AG04450 (cell line): ENCODE measurements around the gene BORCS6. TPM values are rescaled to one million over a fixed set of nuclear protein-coding genes. Genes with fewer than 3 reads are reported as not detected.

Experiments used
- CTCF ChIA-PET: fragments of 300-600, 350-600 bp; formaldehyde crosslinking; extraction: SDS; loops from one replicate; lab custom pipeline; 2022; ENCODE audit warnings: antibody characterized with exemption, inconsistent platforms; lab: Charles Lee
- POLR2A ChIA-PET: fragments of 350-600 bp; formaldehyde crosslinking; extraction: SDS; loops from one replicate; lab custom pipeline; 2021; ENCODE audit warnings: antibody characterized with exemption, inconsistent platforms; lab: Yijun Ruan, JAX
- DNase-seq: peaks from one replicate; pipeline ENCODE4 v3.0.0-alpha.2; 2011; ENCODE audit warnings: low read depth, low spot score
- H3K27ac ChIP-seq: one replicate; pipeline ENCODE4 v1.5.1; 2012; ENCODE audit warnings: low read depth, low read length, control low read depth
- H3K27me3 ChIP-seq: one replicate; pipeline ENCODE4 v1.6.0; 2012; ENCODE audit warnings: low read length; ENCODE audit not compliant: control insufficient read depth, insufficient read depth
- H3K4me3 ChIP-seq: 2 replicates; pipeline ENCODE4 v1.5.1; 2011; ENCODE audit warnings: mild to moderate bottlenecking, low read depth, low read length, control low read depth
- H3K9me3 ChIP-seq: 2 replicates; pipeline ENCODE4 v1.5.1; 2012; ENCODE audit warnings: low read length; ENCODE audit not compliant: control insufficient read depth, insufficient read depth
- polyA plus RNA-seq: library from polyadenylated mRNA; depleted of rRNA; stranded (reverse); fragments of >200 nt; gene quantifications from 2 replicates; pipeline ENCODE4 v1.2.3, GENCODE V29; 2011
- TF ChIP-seq, protein P1 (sequence below): IDR thresholded peaks from 2 replicates; pipeline ENCODE4 v1.5.1; 2011; ENCODE audit warnings: low read depth, low read length, control low read depth, inconsistent platforms

Gene BORCS6
- polyA plus RNA-seq, 1 experiment, result 2.3 TPM

DNA sequence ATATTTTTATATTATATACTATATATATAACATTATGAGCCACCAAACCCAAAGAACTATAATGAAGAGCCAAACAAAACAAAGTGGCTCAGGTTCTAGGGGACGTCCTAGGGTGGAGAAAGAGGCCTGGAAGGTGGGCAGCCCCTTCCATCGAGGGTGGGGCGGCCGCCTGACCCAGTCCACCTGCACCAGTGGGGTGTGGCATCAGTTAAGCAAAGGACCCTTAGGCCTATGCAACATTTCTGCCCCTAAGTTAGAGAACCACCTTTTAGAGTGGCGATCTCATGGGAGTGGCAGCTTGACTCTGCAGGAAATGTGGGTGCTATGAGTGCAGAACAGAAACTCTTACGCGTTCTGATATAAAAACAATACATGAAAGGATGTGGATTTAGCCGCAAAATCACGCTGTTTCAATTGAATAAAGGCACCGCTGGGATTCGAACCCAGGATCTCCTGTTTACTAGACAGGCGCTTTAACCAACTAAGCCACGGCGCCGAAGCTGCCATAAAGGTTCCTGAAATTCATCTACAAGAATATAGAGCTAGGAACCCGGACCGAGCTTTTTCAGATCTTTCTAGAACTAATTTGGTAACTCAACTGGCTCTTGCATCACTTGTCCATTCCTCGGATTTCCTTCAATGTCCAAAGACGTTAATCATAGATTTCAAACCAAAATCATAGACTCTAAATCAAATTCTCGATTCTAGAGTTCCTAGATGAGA lies 36.0 kb upstream of the BORCS6 start:
- POLR2A ChIA-PET, result interaction anchor here (0.6 to 1.1 kb wide), 2 partner anchors 38 to 53 kb away, joined by 3 to 5 read pairs; no protein-coding TSS in a partner anchor

DNA sequence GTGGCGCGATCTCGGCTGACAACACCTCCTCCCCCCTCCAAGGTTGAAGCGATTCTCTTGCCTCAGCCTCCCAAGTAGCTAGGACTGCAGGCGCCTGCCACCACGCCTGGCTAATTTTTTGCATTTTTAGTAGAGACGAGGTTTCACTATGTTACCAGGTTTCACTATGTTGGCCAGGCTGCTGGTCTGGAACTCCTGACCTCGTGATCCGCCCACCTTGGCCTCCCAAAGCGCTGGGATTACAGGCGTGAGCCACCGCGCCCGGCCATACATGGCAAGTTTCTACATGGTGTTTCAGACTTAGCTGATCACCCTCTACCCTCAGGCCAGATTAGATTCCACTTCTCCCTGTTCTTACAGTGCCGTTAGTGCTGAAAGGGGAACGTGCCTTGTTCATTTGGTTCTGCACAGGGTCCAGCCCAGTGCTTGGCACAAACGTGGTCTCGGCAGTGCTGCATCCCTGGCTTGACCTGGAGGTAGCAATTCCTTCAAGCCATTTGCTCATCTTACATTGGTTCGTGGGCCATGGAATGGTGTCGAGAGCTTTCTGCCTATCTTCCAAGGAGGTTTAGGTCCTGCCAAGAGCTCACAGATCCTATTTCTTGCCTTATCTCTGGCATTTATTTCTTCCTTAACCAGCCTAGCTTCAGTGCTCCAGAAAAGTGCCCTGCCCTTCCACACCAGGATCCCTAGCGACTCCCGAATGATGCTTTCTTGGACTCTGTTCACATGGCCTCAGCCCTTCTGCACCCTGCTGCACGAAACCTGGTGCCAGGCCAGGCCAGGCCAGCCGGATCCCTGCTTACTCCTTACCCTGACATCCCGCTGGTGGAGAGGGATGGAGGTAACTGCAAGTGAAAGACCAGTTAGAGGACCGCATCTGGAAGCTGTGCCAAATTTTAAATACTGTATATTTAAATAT lies 35.2 kb upstream of the BORCS6 start:
- POLR2A ChIA-PET, result interaction anchor here (0.6 to 1.1 kb wide), 2 partner anchors 37 to 52 kb away, joined by 3 to 5 read pairs; no protein-coding TSS in a partner anchor

More for the DNA sequence above, 36.0 kb upstream of the BORCS6 start:
- peak overlapping the region; percentile 56 for H3K4me3 ChIP-seq
- CTCF ChIA-PET, result no interaction called here
- TF ChIP-seq, protein P1, sequence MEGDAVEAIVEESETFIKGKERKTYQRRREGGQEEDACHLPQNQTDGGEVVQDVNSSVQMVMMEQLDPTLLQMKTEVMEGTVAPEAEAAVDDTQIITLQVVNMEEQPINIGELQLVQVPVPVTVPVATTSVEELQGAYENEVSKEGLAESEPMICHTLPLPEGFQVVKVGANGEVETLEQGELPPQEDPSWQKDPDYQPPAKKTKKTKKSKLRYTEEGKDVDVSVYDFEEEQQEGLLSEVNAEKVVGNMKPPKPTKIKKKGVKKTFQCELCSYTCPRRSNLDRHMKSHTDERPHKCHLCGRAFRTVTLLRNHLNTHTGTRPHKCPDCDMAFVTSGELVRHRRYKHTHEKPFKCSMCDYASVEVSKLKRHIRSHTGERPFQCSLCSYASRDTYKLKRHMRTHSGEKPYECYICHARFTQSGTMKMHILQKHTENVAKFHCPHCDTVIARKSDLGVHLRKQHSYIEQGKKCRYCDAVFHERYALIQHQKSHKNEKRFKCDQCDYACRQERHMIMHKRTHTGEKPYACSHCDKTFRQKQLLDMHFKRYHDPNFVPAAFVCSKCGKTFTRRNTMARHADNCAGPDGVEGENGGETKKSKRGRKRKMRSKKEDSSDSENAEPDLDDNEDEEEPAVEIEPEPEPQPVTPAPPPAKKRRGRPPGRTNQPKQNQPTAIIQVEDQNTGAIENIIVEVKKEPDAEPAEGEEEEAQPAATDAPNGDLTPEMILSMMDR, result no peak
- H3K27me3 ChIP-seq, result no peaks in the 10 kb centered on the region
- peak; percentile 59 for DNase-seq
- no peaks in the 10 kb centered on the region; the same call in 1 of the 2 replicates for H3K9me3 ChIP-seq
- peak overlapping the region; percentile 72 for H3K27ac ChIP-seq

GRCh38 chr17:8223356-8224126 lies 33.6 kb upstream of the BORCS6 start:
- peak overlapping the region; percentile 92 for H3K27ac ChIP-seq
- ChIA-PET CTCF (interaction anchor here (1.0 to 3.6 kb wide), 8 partner anchors 24 to 160 kb away, joined by 3 to 15 read pairs (median 4); partner anchors contain the start of genes CTC1 and HES7), POLR2A (interaction anchor here (1.0 to 4.4 kb wide), 10 partner anchors 13 to 72 kb away, joined by 3 to 25 read pairs (median 5); partner anchors contain the start of genes AURKB, BORCS6, CTC1 and PFAS)
- no peaks in the 10 kb centered on the region; the same call in 1 of the 2 replicates for H3K9me3 ChIP-seq
- DNase-seq, result no peak
- TF ChIP-seq, protein P1, result no peak; the same call in 1 of the 2 replicates
- peak overlapping the region; percentile 87 for H3K4me3 ChIP-seq
- no peaks in the 10 kb centered on the region for H3K27me3 ChIP-seq

More for the DNA sequence above, 35.2 kb upstream of the BORCS6 start:
- Histone ChIP-seq H3K9me3 (no peaks in the 10 kb centered on the region; the same call in 1 of the 2 replicates), H3K27me3 (no peaks in the 10 kb centered on the region), H3K27ac (no peak overlapping the region), H3K4me3 (no peak overlapping the region)
- no peak for DNase-seq
- TF ChIP-seq, protein P1, result no peak
- CTCF ChIA-PET, result interaction anchor here (0.6 to 1.1 kb wide), 2 partner anchors 146 to 405 kb away, joined by 3 read pairs; no protein-coding TSS in a partner anchor

GRCh38 chr17:8222630-8223355 lies 32.8 kb upstream of the BORCS6 start:
- peak; percentile 93 for DNase-seq
- POLR2A ChIA-PET, result interaction anchor here (0.9 to 4.4 kb wide), 12 partner anchors 13 to 103 kb away, joined by 3 to 25 read pairs (median 6); partner anchors contain the start of genes AURKB, CTC1, PFAS and RANGRF
- no peaks in the 10 kb centered on the region; the same call in 1 of the 2 replicates for H3K9me3 ChIP-seq
- H3K27me3 ChIP-seq, result no peaks in the 10 kb centered on the region
- peak overlapping the region; percentile 92 for H3K27ac ChIP-seq
- CTCF ChIA-PET, result interaction anchor here (1.0 to 3.6 kb wide), 7 partner anchors 25 to 161 kb away, joined by 3 to 15 read pairs (median 4); partner anchors contain the start of genes ALOXE3, CTC1 and HES7
- peak overlapping the region; percentile 87 for H3K4me3 ChIP-seq
- TF ChIP-seq, protein P1, result no peak
